Measurements from ENCODE around the gene MARCHF5. TPM values are rescaled to one million over a fixed set of nuclear protein-coding genes. Genes with fewer than 3 reads are reported as not detected.

Gene MARCHF5
- total RNA-seq, result 28.0 TPM
- long read RNA-seq, transcript MARCH5-201 (6 exons, 3,926 nt), result major isoform, 52 of 70 reads
- long read RNA-seq, partial matches to known transcripts, result 9 of 70 reads
- long read RNA-seq, other reads (novel, unspliced or antisense), result 9 of 70 reads

- TF ChIP-seq CTCF (IDR thresholded peaks at IDR 0.05), result peak; percentile 67
- intact Hi-C loops (cut with DNase I), result no loop called here
- peak; percentile 99 for ATAC-seq
- Histone ChIP-seq H3K4me1 (peaks cover 13% of the 10 kb centered on the region), H3K36me3 (no peaks in the 10 kb centered on the region), H3K9me3 (no peaks in the 10 kb centered on the region), H3K4me3 (peak within 1 kb of the TSS; percentile 99), H3K27me3 (no peaks in the 10 kb centered on the region), H3K27ac (peak within 1 kb of the TSS; percentile 96)
- peak; percentile 99 for DNase-seq
Observed at GRCh38 chr10:92290837-92291615, at the start of gene MARCHF5, which contains the start of gene CPEB3. TSS of gene MARCHF5 (plus strand) at chr10:92291167. CDS start at chr10:92291495, 328 bp downstream. TSS of gene CPEB3 (minus strand) at chr10:92291078. CDS start at chr10:92240350, 50,728 bp downstream.

GRCh38 chr10:92241501-92241900 lies 49.5 kb upstream of the MARCHF5 start:
- Histone ChIP-seq H3K4me3 (peak overlapping the region; percentile 66), H3K9me3 (no peaks in the 10 kb centered on the region), H3K4me1 (peaks cover 27% of the 10 kb centered on the region), H3K27ac (peak overlapping the region; percentile 86), H3K36me3 (no peaks in the 10 kb centered on the region), H3K27me3 (no peaks in the 10 kb centered on the region)
- TF ChIP-seq CTCF (IDR thresholded peaks at IDR 0.05), result no peak
- intact Hi-C loops (cut with DNase I), result no loop called here
- DNase-seq (no peak), ATAC-seq (no peak)

GRCh38 chr10:92242380-92242779 lies 48.6 kb upstream of the MARCHF5 start:
- no peak for DNase-seq
- H3K27me3 ChIP-seq, result no peaks in the 10 kb centered on the region
- no peaks in the 10 kb centered on the region for H3K9me3 ChIP-seq
- no peak for TF ChIP-seq CTCF (IDR thresholded peaks at IDR 0.05)
- no peak overlapping the region for H3K27ac ChIP-seq
- peaks cover 27% of the 10 kb centered on the region for H3K4me1 ChIP-seq
- ATAC-seq, result no peak
- no peaks in the 10 kb centered on the region for H3K36me3 ChIP-seq
- H3K4me3 ChIP-seq, result no peak overlapping the region
- intact Hi-C loops (cut with DNase I), result no loop called here

GRCh38 chr10:92242910-92243671 lies 47.9 kb upstream of the MARCHF5 start:
- ATAC-seq (peak; percentile 80), DNase-seq (peak; percentile 70)
- peak overlapping the region; percentile 29 for H3K4me3 ChIP-seq
- intact Hi-C loops (cut with DNase I), result no loop called here
- H3K27me3 ChIP-seq, result no peaks in the 10 kb centered on the region
- no peaks in the 10 kb centered on the region for H3K36me3 ChIP-seq
- TF ChIP-seq CTCF (IDR thresholded peaks at IDR 0.05), result no peak
- H3K27ac ChIP-seq, result peak overlapping the region; percentile 43
- H3K9me3 ChIP-seq, result no peaks in the 10 kb centered on the region
- peaks cover 21% of the 10 kb centered on the region for H3K4me1 ChIP-seq

- no peak for TF ChIP-seq CTCF (IDR thresholded peaks at IDR 0.05)
- peaks cover 7% of the 10 kb centered on the region for H3K4me1 ChIP-seq
- no peak for ATAC-seq
- no peak overlapping the region for H3K4me3 ChIP-seq
- H3K9me3 ChIP-seq, result no peaks in the 10 kb centered on the region
- no peaks in the 10 kb centered on the region for H3K36me3 ChIP-seq
- DNase-seq, result no peak
- intact Hi-C loops (cut with DNase I), result no loop called here
- H3K27ac ChIP-seq, result no peak overlapping the region
- no peaks in the 10 kb centered on the region for H3K27me3 ChIP-seq
Observed at GRCh38 chr10:92244796-92245195, 46.2 kb upstream of the MARCHF5 start.
